GM19351 (cell line): Measurements from ENCODE around the gene PFDN6.

Experiments used
- ATAC-seq: cut with Tn5 transposase; IDR thresholded peaks from one replicate; pipeline ENCODE4 v1.9.1; 2021; ENCODE audit warnings: mild to moderate bottlenecking, moderate library complexity; ENCODE audit not compliant: unreplicated experiment

The PFDN6 gene

GRCh38 chr6:33294086-33294823 lies 4.9 kb downstream of the PFDN6 start:
- no peak for ATAC-seq

DNA sequence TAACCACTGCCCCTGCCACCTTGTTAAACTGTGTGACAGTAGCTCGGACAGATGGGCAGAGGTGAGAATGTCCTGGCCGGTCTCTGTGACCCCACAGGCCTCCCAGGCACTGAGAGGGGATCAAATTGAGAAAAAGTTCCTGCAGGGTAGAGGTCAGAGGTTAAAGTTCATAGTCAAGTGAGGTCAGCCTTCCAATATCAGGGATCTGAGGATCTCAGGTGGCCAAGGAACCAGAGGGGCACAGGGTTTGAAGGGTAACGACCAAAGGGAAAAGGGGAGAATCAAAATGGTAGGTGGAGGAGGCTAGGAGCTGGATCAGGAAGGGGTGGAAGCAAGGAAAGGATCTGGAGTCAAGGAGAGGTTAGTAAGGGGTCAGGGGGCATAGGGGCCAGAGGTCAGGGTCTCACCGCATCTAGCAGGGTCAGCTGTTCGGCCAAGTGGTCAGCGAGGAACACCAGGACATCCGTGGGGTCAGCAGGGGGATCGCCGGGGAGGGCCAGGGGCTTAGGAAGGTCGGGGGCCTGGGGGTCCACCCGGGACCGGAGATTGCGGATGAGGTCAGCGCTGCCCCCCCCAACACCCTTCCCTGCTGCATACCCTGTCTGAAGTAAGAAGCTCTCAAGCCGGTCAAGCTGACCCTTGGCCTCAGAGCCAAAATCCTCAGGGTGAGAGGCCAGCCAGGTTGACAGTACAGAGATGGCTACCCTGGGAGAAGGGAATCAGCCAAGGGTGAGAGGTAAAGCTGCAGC lies 6.4 kb downstream of the PFDN6 start:
- no peak for ATAC-seq

DNA sequence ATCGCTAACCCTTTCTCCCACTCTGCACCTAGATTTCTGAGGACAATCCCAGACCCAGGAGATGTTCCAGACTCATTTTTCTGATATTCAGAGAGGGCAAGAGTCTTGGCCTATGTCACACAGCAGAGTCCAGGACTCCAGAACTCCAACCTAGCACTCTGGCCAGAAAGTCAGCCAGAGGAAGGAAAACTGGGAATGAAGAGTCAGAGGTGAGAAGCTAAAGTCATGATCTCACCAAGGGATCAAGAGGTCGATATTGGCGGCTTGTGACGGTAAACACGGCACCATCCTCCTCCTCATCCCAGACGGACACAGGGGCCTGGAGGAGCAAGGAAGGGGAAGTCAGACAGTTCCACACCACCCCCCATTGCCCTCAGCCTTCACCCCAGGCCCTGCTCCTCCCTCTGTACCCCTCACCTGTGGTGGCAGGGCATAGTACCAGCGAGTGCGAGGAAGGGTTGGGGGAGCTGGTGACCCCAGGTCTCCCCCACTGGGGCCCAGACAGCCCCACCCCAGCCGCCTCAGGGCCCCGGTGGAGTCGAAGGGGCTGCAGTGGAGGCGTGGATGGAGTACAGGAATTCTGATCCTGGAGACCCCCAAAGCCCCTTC lies 7.5 kb downstream of the PFDN6 start:
- ATAC-seq: no peak

DNA sequence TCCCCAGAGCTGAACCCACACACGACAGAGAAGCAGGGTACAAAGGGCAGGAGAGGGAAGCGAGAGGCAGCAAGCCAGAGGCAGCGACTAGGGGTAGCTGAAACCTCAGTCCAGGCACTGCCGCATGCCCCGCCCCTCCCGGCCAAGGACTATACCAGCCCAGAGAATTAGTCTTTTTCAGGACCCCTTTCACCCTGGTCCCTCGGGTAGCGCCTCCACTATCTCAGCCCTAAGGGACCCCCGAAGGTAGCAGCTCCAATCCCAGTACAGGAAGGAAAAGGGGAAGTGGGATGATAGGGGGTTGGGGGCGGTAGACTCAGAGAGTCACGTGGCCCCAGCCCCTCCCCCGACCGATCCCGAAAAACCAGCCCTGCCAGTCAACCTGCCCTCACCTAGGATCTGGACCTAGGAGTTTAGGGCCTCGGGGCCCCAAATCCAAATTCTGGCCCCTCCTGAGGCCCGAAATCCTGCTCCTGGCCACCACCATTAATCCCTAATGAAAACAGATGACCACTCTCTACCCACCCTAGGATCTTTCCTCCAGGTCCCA lies 8.1 kb downstream of the PFDN6 start:
- ATAC-seq: no peak

- ATAC-seq: no peak
Measured at GRCh38 chr6:33297956-33298772, 8.8 kb downstream of the PFDN6 start.

DNA sequence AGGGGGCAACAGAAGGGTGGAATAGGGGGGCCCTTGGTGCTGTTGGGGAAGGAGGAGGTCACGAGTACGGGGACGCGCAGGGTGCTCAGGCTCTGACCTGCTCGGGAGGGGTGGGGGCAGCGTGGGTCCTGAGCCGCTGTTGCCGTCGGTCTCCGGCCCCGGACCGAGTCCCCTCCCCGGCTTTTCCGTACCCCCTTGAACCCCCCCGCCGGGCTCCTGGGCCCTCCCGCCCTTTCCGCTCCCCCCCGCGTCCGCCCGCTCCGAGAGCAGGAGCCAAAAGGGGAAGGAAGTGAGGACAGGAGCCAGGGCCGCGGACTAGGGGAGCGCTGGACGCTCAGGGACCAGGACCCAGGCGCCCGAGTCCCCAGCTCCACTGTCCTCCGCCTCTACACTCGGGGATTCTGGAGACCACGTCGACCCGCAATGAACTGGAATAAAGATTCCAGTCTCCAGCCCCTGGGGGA lies 9.4 kb downstream of the PFDN6 start, which contains the start of gene RGL2:
Gene RGL2, minus strand, starts transcription at position 170 of the 464 bp plus-strand sequence. CDS start 332 bp downstream, outside the sequence.
- ATAC-seq: peak; percentile 34

DNA sequence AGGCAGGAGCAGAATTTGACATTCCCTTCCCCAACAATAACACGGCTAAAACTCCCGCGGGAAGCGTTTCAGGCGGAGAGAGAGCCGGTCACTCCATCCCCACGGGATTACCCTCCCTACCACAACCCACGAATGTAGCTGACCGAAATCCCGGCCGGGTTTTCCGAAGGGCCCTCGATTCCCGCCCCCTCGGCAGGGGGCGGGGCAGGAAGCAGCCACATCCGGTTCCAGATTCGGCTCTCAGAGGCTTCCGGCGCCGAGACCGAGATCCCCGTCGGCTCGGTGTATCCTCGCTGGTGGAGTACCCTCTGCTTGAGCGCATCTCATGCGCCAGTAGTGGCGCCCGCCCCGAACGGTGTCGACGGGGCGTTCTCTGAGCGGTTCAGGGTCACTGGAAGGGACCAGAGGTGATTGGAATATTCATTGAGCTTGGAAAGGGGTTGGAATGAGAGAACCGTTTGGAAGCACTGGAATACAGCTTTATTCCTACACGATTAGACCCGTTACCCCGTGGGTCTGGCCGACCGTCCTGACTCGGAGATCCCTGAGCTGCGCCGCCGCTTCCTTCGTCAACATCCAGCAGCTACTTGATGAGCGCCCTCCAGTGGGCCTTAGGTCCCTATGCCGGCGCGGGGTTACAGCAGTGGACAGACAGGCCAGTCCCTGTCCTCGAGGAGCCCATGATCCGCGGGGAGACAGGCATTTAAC lies 10.0 kb downstream of the PFDN6 start:
- peak; percentile 73 for ATAC-seq

DNA sequence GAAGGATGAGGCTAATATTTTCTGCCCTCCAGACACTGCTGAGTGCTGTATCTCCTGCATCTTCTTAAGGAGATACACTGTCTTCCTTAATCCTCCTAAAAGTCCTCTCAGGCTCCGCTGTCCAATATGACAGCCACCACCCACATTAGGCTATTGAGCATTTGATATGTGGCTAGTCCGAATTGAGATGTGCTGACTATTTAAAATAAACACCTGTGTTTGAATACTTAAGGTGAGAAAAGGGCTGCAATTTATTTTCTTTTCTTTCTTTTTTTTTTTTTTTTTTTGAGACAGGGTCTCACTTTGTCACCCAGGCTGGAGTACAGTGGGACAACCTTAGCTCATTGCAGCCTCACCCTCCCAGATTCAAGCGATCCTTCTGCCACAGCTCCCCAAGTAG lies 12.5 kb downstream of the PFDN6 start:
- ATAC-seq: no peak

DNA sequence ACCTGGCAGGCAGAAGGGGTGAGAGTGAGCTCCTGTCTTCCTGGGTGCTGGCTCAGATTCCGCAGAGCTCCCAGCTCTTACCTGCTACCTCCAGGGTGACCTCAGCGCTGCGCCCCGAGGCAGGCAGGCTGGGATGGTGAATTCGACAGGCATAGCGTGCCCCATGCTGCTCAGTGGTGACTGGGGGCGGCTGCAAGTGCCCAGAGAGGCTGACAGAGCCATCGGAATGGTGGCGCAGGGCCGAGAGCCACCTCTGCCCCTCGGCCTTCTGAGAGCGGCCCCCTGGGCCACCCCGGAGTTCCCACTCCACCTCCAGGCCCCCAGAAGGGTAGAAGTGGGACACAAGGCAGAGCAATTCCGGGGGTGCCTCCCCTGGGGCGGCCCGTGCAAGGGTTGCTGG lies 14.8 kb downstream of the PFDN6 start:
- ATAC-seq: no peak

- no peak for ATAC-seq
Measured at GRCh38 chr6:33305052-33305451, 15.7 kb downstream of the PFDN6 start.

DNA sequence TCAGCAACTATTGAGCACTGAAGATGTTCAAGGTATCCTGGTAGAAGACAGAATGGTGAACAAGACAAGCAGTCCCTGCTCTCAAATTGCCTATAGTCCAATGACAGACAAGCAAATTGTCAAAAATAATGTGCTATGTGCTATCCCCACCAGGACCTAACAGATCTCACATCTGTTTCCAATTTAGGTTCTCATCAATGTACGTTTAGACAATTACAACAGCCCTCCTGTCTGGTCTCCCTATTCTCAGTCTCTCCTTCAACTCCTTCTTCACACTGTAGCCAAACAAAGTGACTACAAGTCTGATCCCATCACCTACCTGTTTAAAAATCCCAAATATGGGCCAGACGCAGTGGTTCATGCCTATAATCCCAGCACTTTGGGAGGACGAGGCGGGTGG lies 17.0 kb downstream of the PFDN6 start:
- no peak for ATAC-seq

DNA sequence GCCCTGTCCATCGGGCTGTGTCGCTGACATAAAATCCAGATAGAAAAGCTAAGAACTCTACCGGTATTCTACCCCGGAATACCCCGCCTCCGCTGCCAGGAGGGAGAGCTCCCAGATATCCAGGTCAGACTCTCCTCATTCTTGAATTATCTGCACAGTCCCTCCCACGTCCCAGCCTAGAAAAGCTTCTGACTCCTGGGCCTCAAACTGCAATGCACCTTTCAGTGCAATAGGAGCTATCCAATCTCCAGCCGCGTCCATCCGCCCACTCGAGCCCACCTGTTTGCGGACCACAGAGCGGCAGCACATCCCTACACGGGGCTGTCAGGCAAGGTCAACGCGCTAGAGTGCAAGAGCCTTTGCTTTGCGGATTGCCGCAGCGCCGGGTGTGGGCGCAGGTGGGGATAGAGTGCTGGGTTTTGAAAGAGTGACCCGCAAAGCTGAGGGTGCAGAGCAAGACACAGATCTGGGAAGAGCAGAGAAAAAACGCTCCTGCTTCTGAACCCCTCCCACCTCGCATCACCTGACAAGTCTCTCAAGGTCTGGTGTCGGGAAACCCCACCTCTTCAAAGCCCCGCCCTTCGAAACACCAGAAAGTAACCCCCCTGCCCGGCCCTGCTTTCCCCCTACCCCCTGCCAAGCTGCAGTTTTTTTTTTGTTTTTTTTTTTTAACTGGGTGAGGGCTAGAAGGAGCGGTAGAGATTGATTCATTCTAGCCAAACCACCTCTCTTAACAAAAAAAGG lies 23.1 kb downstream of the PFDN6 start:
- no peak for ATAC-seq

GRCh38 chr6:33313105-33313708 lies 23.8 kb downstream of the PFDN6 start:
- no peak for ATAC-seq

DNA sequence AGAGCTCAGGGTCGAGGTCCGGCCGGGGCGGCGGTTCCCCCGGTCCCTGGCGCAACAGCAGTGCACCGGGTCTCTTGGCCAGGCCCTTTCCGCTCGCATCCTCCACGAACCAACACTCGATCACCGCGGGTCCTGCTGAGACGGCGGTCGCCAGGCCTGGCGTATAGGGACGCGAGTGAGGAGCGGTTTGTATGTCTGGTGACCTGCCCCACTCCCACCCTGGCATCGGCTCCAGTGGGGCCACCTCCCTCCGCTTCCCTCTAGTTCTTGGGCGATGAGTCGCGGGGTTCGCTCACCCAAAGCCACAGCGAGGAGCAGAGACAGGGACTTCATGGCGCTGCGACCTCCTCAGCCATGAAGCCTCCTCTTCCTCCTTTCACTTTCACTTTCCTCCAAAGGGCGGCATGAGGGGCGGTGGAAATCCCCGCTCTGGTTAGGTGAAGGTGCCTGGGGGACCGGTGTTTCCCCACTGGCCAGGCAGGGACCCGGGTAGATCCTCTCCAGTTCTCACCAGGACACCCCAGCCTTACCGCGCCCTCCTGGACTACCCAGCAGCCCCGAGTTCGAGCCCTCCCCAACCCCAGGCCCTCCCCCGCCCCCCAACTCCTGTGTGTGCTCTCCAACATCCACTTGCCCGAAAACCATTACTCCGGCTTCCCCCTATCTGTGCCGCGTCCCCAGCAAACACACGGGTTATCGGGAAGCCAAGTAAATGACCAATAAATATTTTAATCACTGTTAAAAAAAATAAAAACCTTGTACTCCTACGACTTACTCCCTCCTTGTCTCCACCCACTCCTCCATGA lies 24.5 kb downstream of the PFDN6 start, which contains the start of gene TAPBP:
Gene TAPBP, minus strand, starts transcription at position 370 of the 806 bp plus-strand sequence. Its CDS starts 37 bp downstream, at position 333.
- no peak for ATAC-seq

- no peak for ATAC-seq
Measured at GRCh38 chr6:33314515-33314942, 25.1 kb downstream of the PFDN6 start.

DNA sequence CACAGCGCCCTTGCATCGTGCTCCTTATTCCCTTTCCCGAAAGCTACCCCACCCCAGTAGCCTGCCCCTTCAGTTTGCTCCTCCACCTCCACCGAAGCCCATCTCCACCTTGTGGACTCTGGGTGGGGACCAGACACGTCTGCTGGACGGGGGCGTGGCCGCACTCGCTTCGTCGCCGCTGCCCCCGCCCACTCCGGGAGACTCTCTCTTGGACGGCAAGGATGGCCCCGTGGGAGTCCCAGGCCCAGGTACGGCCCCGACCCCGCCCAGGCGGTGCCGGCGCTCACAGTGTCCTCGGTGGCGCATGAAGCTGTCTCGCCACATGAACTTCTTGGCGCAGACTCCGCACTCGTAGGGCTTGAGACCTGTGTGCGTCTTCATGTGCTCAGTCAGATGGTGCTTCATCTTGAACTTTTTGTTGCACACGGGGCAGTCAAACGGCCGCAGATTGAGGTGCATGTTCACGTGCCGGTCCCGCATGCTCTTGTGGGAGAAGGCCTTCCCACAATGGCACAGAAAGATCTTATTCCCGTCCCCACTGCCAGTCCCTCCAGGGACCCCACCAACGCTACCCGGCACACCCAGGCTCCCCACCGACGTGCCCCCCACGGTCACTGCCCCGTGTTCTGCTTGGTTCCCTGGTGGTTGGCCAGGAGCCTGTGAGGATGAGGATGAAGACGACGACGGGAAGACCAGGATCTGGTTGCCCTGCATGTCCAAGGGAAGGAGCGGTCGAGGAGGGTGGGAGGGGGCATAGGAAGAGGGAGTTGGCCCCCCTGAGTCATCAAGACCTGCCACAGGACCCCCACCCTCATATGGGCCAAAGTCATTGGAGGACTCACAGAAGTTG lies 25.8 kb downstream of the PFDN6 start:
- no peak for ATAC-seq
